Keratinocyte (primary cell): ENCODE data around the gene LEUTX. TPM values are rescaled to one million over a fixed set of nuclear protein-coding genes. Genes with fewer than 3 reads are reported as not detected.

Source experiments
- DNase-seq: peaks from one replicate; pipeline ENCODE4 v3.0.0-alpha.2; 2011; ENCODE audit warnings: low read depth, missing footprints, low spot score
- FAIRE-seq: peaks from 2 replicates; lab custom pipeline; 2011; peaks lifted over from hg19 to GRCh38; lab: Jason Lieb, UNC
- H2AFZ ChIP-seq: 2 replicates; pipeline ENCODE4 v1.6.0; 2012; ENCODE audit warnings: low read length, control low read depth, inconsistent platforms; ENCODE audit not compliant: control insufficient read depth
- H3K27ac ChIP-seq: 2 replicates; pipeline ENCODE4 v1.5.1; 2011; ENCODE audit warnings: low read length; ENCODE audit not compliant: control insufficient read depth, insufficient read depth
- H3K27me3 ChIP-seq: 3 replicates; pipeline ENCODE4 v1.6.0; 2011; ENCODE audit warnings: low read length; ENCODE audit not compliant: control insufficient read depth, insufficient read depth; ENCODE audit errors: extremely low read depth
- H3K36me3 ChIP-seq, 2 experiments: 2 replicates in 1 of 2; 3 replicates in 1 of 2; pipeline ENCODE4 v1.5.1; 2011; ENCODE audit warnings: low read length in 2 of 2, mild to moderate bottlenecking in 1 of 2; ENCODE audit not compliant: control insufficient read depth in 2 of 2, insufficient read depth in 2 of 2; ENCODE audit errors: extremely low read depth in 1 of 2
- H3K4me1 ChIP-seq: 3 replicates; pipeline ENCODE4 v1.5.1; 2011; ENCODE audit warnings: low read length; ENCODE audit not compliant: control insufficient read depth, insufficient read depth; ENCODE audit errors: extremely low read depth
- H3K4me2 ChIP-seq: 3 replicates; pipeline ENCODE4 v1.6.0; 2011; ENCODE audit warnings: low read depth, low read length; ENCODE audit not compliant: control insufficient read depth, insufficient read depth; ENCODE audit errors: extremely low read depth
- H3K4me3 ChIP-seq, 3 experiments: fragments of 200-600 bp in 1 of 3; sonication (generic) in 1 of 3; 2 replicates in 2 of 3; 3 replicates in 1 of 3; pipeline ENCODE4 v1.5.1; 2011 to 2016; ENCODE audit warnings: low read length in 3 of 3, mild to moderate bottlenecking in 3 of 3, control low read depth in 2 of 3, inconsistent platforms in 1 of 3, low read depth in 1 of 3, mixed read lengths in 1 of 3, mixed run types in 1 of 3, moderate library complexity in 1 of 3; ENCODE audit not compliant: control insufficient read depth in 2 of 3, insufficient read depth in 2 of 3; ENCODE audit errors: extremely low read depth in 1 of 3
- H3K79me2 ChIP-seq: 2 replicates; pipeline ENCODE4 v1.6.0; 2012; ENCODE audit warnings: low read length; ENCODE audit not compliant: control insufficient read depth, insufficient read depth
- H3K9ac ChIP-seq: 3 replicates; pipeline ENCODE4 v1.6.0; 2011; ENCODE audit warnings: low read length; ENCODE audit not compliant: control insufficient read depth, insufficient read depth; ENCODE audit errors: extremely low read depth
- H3K9me1 ChIP-seq: 3 replicates; pipeline ENCODE4 v1.6.0; 2011; ENCODE audit warnings: low read length; ENCODE audit not compliant: control insufficient read depth, insufficient read depth; ENCODE audit errors: extremely low read depth
- H3K9me3 ChIP-seq: 2 replicates; pipeline ENCODE4 v1.5.1; 2012; ENCODE audit warnings: low read depth, low read length; ENCODE audit not compliant: control insufficient read depth
- H4K20me1 ChIP-seq: 3 replicates; pipeline ENCODE4 v1.6.0; 2011; ENCODE audit warnings: low read length; ENCODE audit not compliant: control insufficient read depth, insufficient read depth; ENCODE audit errors: extremely low read depth
- EZH2 ChIP-seq: IDR thresholded peaks from one replicate; pipeline ENCODE4 v1.6.1; 2012; ENCODE audit warnings: inconsistent platforms, mild to moderate bottlenecking, low read length, moderate library complexity
- dilution Hi-C: fragments of 300-500 bp; cut with MboI; formaldehyde crosslinking; loops from one replicate; pipeline ENCODE4 v1.7.0; 2020; ENCODE audit warnings: low sequenced_read_pairs; ENCODE audit not compliant: extremely low pct_ligation_motif_present
- polyA plus RNA-seq, 5 experiments: library from polyadenylated mRNA; depleted of rRNA in 3 of 5; stranded (reverse) in 3 of 5; stranded (forward) in 1 of 5; unstranded in 1 of 5; fragments of >200 nt; gene quantifications; 1 replicate in 1 of 5; 2 replicates in 3 of 5; 3 replicates in 1 of 5; pipeline versions ENCODE4 v1.2.1 to v1.2.3, GENCODE V29; 2011 to 2012; ENCODE audit warnings: missing spikeins in 2 of 5, low read depth in 1 of 5, low replicate concordance in 1 of 5
- TF ChIP-seq, protein P1 (sequence below), 3 experiments: IDR thresholded peaks in 1 of 3; conservative IDR thresholded peaks in 1 of 3; optimal IDR thresholded peaks in 1 of 3; 2 replicates in 2 of 3; 3 replicates in 1 of 3; pipeline versions ENCODE3 to v1.5.1; 2011; ENCODE audit warnings: low read length in 3 of 3, mild to moderate bottlenecking in 3 of 3, moderate library complexity in 2 of 3, control low read depth in 1 of 3, inconsistent platforms in 1 of 3; ENCODE audit not compliant: insufficient read depth in 2 of 3; ENCODE audit errors: extremely low read depth in 1 of 3

LEUTX gene
- polyA plus RNA-seq, 1 donor (not counting 4 experiments of a cell fraction or from before 2014, with no cell fraction given), result not detected

DNA sequence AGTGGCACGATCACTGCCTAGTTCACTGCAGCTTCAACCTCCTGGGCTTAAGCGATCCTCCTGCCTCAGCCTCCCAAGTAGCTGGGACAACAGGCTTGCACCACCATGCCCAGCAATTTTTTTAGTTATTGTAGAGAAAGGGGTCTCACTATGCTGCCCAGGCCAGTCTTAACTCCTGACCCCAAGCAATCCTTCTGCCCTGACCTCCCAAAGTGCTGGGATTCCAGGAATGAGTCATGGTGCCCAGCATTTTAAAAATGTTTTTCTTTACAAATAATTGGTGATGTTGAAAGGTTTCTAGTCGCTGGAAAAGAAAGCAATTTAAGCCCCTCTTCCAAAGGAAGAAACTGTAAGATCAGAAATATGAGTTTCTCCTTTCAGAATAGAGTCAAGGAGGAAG is 35.9 kb downstream of the LEUTX start:
- dilution Hi-C loops, result no loop called here
- no peaks in the 10 kb centered on the region for H3K36me3 ChIP-seq
- DNase-seq (no peak), FAIRE-seq (no peak)
- no peak for TF ChIP-seq EZH2
- TF ChIP-seq, protein P1, sequence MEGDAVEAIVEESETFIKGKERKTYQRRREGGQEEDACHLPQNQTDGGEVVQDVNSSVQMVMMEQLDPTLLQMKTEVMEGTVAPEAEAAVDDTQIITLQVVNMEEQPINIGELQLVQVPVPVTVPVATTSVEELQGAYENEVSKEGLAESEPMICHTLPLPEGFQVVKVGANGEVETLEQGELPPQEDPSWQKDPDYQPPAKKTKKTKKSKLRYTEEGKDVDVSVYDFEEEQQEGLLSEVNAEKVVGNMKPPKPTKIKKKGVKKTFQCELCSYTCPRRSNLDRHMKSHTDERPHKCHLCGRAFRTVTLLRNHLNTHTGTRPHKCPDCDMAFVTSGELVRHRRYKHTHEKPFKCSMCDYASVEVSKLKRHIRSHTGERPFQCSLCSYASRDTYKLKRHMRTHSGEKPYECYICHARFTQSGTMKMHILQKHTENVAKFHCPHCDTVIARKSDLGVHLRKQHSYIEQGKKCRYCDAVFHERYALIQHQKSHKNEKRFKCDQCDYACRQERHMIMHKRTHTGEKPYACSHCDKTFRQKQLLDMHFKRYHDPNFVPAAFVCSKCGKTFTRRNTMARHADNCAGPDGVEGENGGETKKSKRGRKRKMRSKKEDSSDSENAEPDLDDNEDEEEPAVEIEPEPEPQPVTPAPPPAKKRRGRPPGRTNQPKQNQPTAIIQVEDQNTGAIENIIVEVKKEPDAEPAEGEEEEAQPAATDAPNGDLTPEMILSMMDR (optimal IDR thresholded peaks at IDR 0.05 in 1 of 3, IDR thresholded peaks at IDR 0.05 in 1 of 3, conservative IDR thresholded peaks at IDR 0.05 in 1 of 3; ENCODE audit: extremely low read depth in 1 of 3, insufficient read depth in 2 of 3, low read length in 3 of 3), result no peak
- no peaks in the 10 kb centered on the region for H3K9me3 ChIP-seq
- H3K4me1 ChIP-seq, result no peaks in the 10 kb centered on the region
- no peaks in the 10 kb centered on the region for H3K9me1 ChIP-seq
- no peak overlapping the region for H3K4me3 ChIP-seq
- no peak overlapping the region for H2AFZ ChIP-seq
- H3K79me2 ChIP-seq, result no peaks in the 10 kb centered on the region
- no peak overlapping the region for H3K9ac ChIP-seq
- no peaks in the 10 kb centered on the region for H3K27me3 ChIP-seq
- no peaks in the 10 kb centered on the region for H4K20me1 ChIP-seq
- no peak overlapping the region for H3K27ac ChIP-seq
- H3K4me2 ChIP-seq, result no peak overlapping the region

GRCh38 chr19:39816287-39817048 is 37.8 kb downstream of the LEUTX start:
- Histone ChIP-seq H3K27ac (no peak overlapping the region), H3K9me1 (no peaks in the 10 kb centered on the region), H3K9ac (no peak overlapping the region), H3K4me3 (no peak overlapping the region), H4K20me1 (no peaks in the 10 kb centered on the region), H2AFZ (no peak overlapping the region), H3K27me3 (no peaks in the 10 kb centered on the region), H3K9me3 (no peaks in the 10 kb centered on the region), H3K36me3 (no peaks in the 10 kb centered on the region), H3K4me1 (no peaks in the 10 kb centered on the region), H3K79me2 (no peaks in the 10 kb centered on the region), H3K4me2 (no peak overlapping the region)
- DNase-seq (no peak), FAIRE-seq (no peak)
- TF ChIP-seq, protein P1 (optimal IDR thresholded peaks at IDR 0.05 in 1 of 3, IDR thresholded peaks at IDR 0.05 in 1 of 3, conservative IDR thresholded peaks at IDR 0.05 in 1 of 3; ENCODE audit: extremely low read depth in 1 of 3, insufficient read depth in 2 of 3, low read length in 3 of 3), result no peak
- dilution Hi-C loops, result no loop called here
